ENCODE results near the gene CACNA1I.
"Not testable (repeated sequence)": the region's sequence is repeated elsewhere in the genome, so short reads cannot be mapped to it uniquely, and the experiment has no call there.

The CACNA1I gene

GRCh38 chr22:39731881-39732555 lies 161.5 kb downstream of the CACNA1I start:
- FAIRE-seq (no peak), DNase-seq (ENCODE audit: insufficient read length) (no peak)
- TF ChIP-seq TAF1 (IDR thresholded peaks at IDR 0.05; ENCODE audit: borderline replicate concordance, low read depth, low read length), result no peak

GRCh38 chr22:39732625-39733024 lies 162.1 kb downstream of the CACNA1I start:
- DNase-seq (ENCODE audit: insufficient read length) (no peak), FAIRE-seq (no peak)
- TF ChIP-seq POLR2AphosphoS5 (IDR thresholded peaks at IDR 0.05; ENCODE audit: low read depth, low read length) (no peak), TAF1 (IDR thresholded peaks at IDR 0.05; ENCODE audit: borderline replicate concordance, low read depth, low read length) (no peak), POLR2A (IDR thresholded peaks at IDR 0.05; ENCODE audit: low read depth, low read length) (no peak)

DNA sequence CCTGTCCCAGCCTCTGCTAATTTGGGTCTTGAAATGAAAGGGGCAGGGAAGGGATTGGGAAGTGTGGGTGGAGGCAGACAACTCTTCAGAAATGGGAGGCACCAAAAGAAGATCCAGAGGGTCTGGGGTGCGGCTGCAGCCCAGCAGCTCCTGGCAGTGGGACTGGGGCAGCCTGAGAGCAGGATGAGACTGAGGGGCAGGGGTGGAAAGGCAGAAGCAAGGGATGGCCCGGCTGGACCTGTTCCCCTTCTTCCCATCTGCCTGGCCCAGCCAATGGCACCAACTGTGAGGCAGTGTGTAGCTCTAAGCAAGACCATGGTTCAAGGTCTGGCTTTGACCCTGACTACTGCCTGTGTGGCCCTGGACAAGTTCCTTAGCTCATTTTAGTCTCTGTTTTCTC lies 162.6 kb downstream of the CACNA1I start:
- DNase-seq (ENCODE audit: insufficient read length), result no peak
- FAIRE-seq, result no peak
- TF ChIP-seq POLR2A (IDR thresholded peaks at IDR 0.05; ENCODE audit: low read depth, low read length) (no peak), TAF1 (IDR thresholded peaks at IDR 0.05; ENCODE audit: borderline replicate concordance, low read depth, low read length) (no peak), POLR2AphosphoS5 (IDR thresholded peaks at IDR 0.05; ENCODE audit: low read depth, low read length) (no peak)

GRCh38 chr22:39734046-39734445 lies 163.5 kb downstream of the CACNA1I start:
- not testable (repeated sequence) for FAIRE-seq; DNase-seq (ENCODE audit: insufficient read length)

DNA sequence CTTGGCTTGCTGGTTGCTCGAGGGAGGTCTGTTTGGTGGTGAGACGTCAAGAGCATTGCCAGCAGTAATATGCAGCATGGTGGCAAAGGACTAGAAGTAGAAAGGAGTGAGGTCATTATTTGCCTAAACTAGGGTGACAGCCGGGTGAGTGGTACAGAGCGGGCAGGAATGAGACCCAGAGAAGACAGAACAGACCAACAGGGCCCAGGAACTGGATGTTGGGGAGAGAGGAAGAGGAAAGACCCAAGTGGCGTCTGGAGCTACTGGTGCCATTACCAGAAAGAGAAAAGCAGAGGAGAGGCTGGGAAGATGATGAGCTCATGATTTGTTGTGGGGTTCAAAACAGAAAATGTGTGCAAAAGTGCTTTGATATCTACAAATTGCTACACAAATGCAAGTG lies 164.3 kb downstream of the CACNA1I start:
- DNase-seq (ENCODE audit: insufficient read length), result no peak
- TF ChIP-seq POLR2A (IDR thresholded peaks at IDR 0.05; ENCODE audit: low read depth, low read length) (no peak), TAF1 (IDR thresholded peaks at IDR 0.05; ENCODE audit: borderline replicate concordance, low read depth, low read length) (no peak), POLR2AphosphoS5 (IDR thresholded peaks at IDR 0.05; ENCODE audit: low read depth, low read length) (no peak)
- no peak for FAIRE-seq

DNA sequence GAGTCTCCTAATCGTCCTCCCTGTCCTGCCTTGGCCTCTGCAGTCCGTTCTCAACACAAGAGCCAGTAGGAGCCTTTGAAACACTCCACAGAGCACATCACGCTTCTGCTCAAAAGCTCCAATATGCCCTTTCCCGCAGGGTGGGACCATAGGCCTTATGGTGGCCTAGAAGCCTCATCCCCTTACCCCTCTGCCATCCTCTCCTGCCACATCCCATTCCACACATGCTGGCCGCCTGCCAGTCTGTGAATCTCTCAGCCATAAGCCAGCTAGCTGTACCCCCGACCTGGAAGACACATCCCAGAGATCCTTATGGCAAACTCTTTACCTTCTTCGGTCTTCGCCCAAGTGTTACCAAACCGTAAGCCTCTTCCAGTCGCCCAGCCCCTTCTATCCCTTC lies 165.2 kb downstream of the CACNA1I start:
- DNase-seq (ENCODE audit: insufficient read length), result no peak
- TF ChIP-seq TAF1 (IDR thresholded peaks at IDR 0.05; ENCODE audit: borderline replicate concordance, low read depth, low read length), result no peak
- TF ChIP-seq POLR2AphosphoS5 (IDR thresholded peaks at IDR 0.05; ENCODE audit: low read depth, low read length), result no peak
- no peak for TF ChIP-seq POLR2A (IDR thresholded peaks at IDR 0.05; ENCODE audit: low read depth, low read length)
- no peak for FAIRE-seq

- FAIRE-seq, result no peak
- TF ChIP-seq TAF1 (IDR thresholded peaks at IDR 0.05; ENCODE audit: borderline replicate concordance, low read depth, low read length), result no peak
- no peak for TF ChIP-seq POLR2A (IDR thresholded peaks at IDR 0.05; ENCODE audit: low read depth, low read length)
- TF ChIP-seq POLR2AphosphoS5 (IDR thresholded peaks at IDR 0.05; ENCODE audit: low read depth, low read length), result no peak
- DNase-seq (ENCODE audit: insufficient read length), result no peak
Measured at GRCh38 chr22:39738746-39739145, 168.2 kb downstream of the CACNA1I start.
